ENCODE results near the gene NMRK1.

NMRK1 gene

DNA sequence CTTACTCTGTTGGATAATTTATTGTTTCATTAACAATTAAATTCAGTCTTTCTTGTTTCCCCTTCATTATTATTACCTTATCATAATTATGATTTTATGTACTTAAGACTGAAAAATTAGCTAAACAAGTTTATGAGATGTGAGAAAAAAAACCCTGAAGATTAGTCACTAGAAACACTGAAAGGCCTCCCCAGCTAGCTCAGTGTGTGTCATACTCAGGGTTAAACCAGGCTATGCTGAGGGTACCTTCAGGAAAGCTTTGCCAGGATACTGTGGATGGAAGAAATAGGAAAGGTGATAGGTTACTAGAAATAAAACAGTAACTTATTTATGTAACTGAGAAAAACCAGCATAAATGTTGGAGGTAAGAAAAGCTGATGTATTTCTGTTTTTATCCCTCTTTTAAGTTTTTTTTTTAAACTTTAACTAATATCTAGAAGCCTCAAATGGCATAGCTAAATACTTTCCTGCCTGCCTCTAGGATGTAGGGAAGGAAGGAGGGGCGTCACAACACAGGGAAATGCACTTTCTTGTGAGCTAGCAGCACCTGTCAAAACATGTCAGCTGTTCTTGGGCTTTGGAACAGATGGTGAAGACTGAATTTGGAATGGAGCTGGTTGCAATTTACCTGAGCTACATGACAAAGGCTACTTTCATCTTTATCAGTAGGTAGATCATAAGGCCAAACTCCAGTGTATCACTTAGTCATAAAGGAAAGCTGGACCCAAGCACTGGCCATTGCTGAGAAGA is 24.2 kb downstream of the NMRK1 start:
- DNase-seq (ENCODE audit: low read depth in 3 of 3, low spot score in 1 of 3), result no peak

DNA sequence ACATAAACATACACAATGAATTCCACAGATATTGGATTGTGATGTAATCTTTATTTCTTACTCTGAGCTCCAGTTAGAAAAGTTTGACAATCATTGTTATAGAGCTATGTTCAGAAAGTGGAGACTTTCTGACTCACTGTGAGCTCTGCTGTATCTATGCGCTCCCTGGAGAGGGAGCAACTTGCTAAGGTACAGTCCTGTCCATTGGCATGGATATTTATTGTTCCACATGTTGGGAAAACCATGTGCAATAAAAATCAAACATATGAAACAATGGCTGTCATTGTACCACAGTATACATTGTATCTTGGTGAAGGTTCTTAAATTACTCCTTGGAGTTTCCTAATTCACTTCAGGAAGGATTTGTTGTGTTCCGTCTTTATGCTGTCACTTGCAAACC is 26.8 kb downstream of the NMRK1 start:
- no peak for DNase-seq (ENCODE audit: low read depth in 3 of 3, low spot score in 1 of 3)

DNA sequence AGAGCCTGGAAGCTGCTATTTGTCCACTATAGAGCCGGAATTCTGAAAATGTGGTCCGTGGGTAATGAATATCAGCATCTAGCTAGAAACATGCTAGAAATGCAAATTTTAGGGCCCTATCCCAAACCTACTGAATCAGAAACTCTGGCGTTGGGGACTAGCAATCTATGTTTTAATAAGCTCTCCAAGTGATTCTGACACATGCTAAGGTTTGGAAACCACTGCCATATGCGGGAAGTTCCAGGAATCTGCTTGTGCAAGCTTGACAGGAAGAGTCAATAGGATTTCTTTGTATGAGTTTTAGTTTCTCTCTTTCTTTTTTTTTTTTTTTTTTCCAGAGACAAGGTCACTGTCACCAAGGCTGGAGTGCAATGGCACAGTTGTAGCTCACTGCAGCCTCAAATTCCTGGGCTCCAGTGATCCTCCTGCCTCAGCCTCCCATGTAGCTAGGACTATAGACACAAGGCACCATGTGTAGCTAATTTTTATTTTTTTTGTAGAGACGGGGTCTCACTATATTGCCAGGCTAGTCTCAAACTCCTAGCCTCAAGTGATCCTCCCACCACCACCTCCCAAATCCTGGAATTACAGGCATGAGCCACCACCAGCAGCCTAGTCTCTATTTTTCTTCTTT is 33.5 kb downstream of the NMRK1 start:
- DNase-seq (ENCODE audit: low read depth in 3 of 3, low spot score in 1 of 3), result no peak

DNA sequence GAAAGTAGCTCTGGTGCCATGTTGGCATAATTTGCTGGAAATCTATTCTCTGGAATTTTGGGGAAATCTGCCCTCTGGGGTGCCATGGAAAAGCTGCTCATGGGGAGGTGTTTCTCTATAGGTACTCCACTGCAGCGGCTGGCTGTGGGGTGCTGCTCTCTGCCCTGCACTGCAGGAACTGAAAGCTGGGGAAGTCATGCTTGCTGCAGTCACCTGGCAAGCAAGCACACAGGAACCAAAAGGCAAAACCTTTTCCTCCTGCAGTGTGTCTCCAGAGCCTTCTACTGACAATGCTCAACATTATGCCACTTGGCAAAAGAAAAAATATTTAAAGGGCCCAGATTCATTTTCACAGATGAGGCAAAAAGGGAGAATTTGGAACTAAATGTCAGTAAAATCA is 34.1 kb downstream of the NMRK1 start:
- no peak for DNase-seq (ENCODE audit: low read depth in 3 of 3, low spot score in 1 of 3)

DNA sequence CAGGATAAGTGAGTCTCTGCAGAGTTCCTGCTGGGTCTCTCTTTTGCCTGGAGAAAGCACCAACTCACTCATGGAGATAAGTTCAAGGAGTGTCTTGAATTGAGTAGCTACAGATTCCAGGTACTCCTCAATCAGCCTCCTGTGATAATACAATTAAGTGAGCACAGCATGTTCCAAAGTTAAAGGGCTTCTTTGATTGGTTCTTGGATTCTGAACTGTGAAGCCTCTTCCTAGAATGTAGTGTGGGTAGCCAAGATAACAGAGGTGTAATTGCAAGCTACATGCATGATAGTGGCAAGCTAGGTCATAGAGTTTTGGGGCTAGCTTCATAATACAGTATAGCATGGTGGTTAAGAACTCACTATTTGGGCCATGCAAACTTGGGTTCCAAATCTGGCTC is 36.7 kb downstream of the NMRK1 start:
- DNase-seq (ENCODE audit: low read depth in 3 of 3, low spot score in 1 of 3), result no peak

DNA sequence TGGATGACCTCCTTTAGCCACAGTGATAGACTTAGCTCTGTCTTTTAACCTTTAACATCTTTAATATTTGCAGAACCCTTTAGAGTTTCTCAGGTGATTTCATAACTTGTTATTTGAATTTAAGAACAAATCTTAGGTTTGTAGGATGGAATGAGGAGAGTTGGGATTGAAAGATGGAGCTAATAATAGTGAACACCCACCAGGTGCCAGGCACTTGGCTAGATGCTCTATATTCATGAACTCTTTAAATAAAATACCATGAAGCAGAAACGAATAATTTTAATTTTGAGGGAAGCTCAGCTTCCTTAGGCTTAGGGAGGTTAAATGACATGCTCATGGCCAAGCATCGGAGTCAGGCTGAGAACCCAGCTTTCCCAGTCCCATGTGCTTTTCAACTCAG is 40.4 kb downstream of the NMRK1 start:
- DNase-seq (ENCODE audit: low read depth in 3 of 3, low spot score in 1 of 3), result no peak

DNA sequence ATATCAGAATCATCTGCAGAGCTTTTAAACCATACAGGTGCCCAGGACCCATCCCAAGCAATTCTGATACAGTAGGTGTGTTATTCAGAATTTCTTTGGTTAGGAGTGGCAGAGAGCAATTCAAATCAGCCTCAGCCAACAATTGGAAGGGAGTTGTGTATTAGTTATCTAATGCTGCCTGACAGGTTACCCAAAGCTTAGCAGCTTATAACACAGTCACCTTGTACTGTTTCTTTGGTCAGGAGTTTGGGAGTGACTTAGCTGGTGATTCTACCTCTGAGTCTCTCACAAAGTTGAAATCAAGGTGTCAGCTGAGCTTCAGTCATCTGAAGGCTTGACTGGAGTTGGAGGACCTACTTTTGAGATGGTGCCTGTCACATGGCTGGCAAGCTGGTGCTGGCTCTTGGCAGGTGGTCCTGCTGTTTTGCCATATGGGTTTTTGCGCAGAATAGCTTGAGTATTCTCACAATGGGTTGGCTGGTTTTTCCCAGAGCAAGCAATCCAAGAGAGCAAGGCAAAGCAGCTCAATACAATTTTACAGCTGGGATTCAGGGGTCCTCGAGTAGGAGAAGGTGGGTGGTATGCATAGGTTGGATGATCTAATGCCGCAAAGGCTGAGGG is 41.1 kb downstream of the NMRK1 start:
- no peak for DNase-seq (ENCODE audit: low read depth in 3 of 3, low spot score in 1 of 3)

DNA sequence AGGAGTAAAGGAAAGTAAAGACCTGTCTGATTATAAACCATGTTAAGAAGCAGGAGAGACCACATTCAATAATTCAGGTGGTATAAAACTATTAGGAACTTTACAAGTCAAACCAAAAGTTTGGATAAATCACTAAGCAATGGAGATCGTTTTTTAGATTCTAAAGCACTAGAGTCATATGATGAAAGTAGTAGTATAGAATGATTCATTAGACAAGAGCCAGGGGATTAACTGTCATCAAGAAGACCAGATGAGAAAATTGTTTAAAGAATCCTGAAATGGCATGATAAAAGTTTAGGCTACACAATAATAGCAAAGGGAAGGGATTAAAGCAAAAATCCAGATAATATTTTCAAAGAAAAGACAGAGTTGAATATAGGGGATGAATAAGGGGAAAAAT is 46.9 kb downstream of the NMRK1 start:
- no peak for DNase-seq (ENCODE audit: low read depth in 3 of 3, low spot score in 1 of 3)

DNA sequence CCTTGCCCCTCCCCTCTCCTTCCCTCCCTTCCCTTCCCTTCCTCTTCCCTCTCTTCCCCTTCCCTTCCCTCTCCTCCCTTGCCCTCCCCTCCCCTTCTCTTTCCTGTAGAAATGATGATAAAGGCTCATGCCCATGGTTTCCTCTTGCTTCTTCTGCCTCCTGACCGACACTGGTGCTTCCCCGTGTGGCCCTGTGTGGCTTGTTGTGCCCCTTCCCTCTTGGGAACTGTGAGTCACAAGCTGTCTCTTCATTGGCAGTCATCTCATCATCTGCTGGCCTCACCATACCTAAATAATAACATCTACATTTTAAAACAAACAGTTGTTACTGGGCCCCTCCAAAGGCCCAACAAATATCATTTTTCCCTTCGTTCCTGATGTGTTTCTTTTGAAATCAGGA is 48.2 kb downstream of the NMRK1 start:
- no peak for DNase-seq (ENCODE audit: low read depth in 3 of 3, low spot score in 1 of 3)

DNA sequence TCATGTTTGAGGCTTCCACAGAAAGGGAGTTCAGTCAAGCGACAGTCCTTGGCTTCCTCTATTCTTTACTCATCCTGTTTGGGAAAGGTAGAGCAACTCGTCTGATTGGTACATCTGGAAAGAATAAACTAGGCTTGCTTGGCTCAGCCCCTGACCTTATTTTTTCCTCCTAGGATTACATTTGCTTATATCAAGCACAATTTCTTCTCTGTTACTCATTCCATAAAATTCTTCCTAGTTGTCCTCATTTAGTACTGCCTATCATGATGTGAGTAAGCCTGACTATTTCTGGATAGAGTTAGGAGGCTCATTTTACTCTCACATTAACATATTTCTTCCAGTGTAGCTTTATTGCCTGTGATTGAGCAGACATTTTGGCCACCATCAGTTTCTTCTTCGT is 48.9 kb downstream of the NMRK1 start:
- DNase-seq (ENCODE audit: low read depth in 3 of 3, low spot score in 1 of 3), result no peak

DNA sequence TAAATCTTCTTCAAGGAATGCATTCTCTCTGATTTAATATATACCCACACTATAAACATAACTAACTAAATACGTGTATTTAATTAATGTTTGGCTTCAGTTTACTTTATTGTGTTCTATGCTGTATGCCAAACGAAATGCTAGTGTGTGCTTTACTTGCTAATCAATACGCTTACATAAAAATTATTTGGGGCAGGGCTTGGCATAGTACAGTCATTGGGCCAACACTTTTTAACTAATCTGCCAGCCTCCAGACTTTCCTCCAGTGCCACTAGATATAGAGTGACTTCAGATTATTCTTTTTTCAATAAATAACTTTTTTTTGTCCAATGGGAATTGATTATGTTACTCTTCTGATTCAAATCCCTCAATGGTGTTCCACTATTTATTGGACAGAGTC is 51.2 kb downstream of the NMRK1 start:
- no peak for DNase-seq (ENCODE audit: low read depth in 3 of 3, low spot score in 1 of 3)

DNA sequence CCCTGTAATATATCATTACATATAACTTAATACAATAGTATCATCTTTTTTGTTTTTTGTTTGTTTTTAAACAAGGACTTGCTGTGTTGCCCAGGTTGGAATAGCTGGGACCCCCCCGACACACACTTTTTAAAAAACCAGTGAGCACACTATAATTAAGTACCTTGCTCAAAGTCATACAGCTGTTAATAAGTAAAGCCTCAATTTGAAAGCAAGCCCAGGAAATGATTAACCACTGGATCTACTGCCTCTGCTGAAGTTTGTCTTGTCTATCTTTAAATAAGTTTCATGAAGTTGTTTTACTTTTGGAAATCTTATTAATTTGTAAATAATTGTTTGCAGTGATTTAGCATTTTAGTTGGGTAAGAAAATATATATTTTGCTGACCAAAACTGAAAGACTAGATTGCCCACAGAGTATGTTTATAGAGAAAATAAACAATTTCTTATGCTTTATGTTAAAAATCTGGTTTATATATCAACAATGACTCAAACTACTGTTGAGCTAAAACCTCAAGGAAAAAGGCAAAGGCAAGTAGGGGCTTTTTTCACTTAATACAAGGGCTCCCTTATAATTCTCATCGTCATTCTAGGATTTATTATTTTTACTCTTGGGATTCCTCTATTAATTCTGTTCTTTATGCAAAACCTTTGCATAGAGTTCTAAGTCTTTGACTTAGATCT is 54.0 kb downstream of the NMRK1 start:
- DNase-seq (ENCODE audit: low read depth in 3 of 3, low spot score in 1 of 3), result no peak

DNA sequence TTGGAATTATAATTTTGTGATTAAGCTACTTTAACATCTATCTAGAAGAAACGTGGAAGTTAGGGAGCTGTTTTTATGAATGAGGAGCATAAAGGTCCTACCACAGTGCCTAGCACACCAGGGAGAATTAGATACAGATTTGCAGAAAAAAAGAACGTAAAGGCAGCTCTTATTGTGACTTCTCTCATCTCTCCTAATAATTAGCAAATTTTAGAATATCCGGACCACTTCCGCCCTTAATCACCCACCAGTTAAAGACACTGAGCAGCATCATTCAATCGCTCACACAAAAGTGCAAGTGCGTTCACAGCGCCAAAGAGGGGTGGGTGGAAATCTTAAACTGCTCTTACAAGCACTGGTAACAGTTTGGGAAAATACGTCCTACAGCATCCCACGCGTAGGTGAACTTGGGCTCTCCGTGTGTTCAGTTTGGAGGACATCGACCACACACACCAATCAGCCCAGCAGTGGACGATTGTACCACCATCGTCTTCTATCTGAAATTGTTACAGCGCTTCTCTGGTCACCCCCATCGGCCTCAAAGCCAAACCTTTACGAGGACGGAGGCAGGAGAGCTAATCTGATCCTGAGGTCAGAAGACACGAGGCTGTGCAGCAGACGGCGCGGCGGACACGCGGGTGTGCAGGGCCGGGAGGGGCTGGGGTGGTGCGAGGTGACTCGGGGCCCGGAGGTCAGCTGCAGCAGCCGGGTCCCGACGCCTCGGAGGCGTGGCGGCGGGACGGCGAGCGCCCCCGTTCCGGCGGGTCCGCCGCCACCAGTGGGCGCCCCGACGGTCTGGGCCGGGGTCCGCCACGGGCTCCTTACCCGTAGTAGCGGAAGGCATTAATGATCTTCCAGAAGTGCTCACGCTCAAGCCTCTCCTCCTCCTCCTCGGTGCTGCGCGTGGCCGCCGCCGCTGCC is 60.5 kb downstream of the NMRK1 start:
- DNase-seq (ENCODE audit: low read depth in 3 of 3, low spot score in 1 of 3), result peak in 2 of 3 donors; percentile 8 to 29

DNA sequence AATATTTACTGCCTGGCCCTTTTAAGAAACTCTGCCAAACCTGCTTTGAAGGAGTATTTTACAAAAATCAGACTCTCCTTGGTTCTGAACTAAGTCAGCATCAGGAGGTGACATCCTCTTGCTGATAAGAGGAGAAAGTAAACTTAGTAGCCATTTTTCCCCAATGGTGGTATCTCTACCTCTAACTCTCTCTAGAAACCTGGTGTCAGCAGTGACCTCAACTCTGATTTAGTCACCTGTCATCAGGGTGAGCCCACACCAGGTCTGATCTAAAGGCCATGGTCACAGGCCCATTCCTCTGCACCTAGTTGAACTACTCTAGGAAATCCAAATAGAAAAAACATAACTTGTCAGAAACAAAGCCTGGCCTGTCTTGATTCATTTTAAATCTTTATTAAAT is 64.1 kb downstream of the NMRK1 start:
- DNase-seq (ENCODE audit: low read depth in 3 of 3, low spot score in 1 of 3), result no peak

DNA sequence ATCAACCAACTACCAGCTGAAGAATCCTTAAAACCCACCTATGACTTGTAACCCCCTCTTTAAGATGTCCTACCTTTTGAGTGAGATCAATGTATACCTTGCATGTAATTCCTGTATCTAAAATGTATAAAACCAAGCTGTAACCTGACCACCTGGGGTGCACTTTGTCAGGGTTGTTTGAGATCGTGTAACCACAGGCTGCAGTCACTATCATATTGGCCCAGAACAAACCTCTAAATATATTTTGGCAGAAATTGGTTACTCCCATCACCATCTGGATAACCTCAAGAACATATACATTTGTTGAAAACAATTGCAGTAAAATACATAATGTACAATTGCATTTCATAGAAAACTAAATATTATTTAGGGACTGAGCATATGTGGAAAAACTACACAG is 68.3 kb downstream of the NMRK1 start:
- no peak for DNase-seq (ENCODE audit: low read depth in 3 of 3, low spot score in 1 of 3)

DNA sequence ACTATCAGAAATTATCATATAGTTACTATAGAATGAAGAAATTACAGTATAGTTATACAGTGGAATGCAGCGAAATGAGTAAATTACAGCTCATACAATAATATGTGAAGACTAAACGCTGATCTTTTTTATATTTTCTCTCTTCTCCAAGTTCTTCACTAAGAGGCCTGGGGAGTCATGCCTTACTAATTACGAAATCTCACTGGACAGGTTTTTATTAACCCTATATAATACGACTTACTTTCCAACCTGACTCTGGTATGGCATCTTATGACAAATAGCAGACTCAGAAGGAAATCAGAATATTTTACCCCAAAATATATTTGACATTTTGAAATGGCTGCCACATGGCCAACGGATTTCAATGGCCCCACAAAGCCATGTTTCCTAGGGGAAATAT is 68.9 kb downstream of the NMRK1 start:
- no peak for DNase-seq (ENCODE audit: low read depth in 3 of 3, low spot score in 1 of 3)

DNA sequence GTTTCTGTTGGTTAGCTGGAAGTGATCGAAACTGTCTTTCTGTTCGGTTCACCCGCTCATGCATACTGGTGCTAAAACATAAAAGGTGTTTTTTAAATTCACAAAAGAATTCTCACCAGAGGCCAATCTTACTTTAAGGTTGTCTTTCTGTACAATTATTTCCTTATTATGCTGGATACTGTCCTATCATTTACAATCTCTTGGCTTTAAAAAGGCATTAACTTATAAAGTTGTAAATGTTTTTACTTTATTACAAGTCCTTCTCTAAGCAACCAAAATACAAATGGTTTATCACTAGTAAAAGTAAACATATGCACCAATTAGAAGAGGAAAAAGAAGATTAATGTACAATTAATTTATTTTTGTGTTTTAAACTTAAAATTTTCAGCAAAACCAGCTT is 70.6 kb downstream of the NMRK1 start:
- no peak for DNase-seq (ENCODE audit: low read depth in 3 of 3, low spot score in 1 of 3)

DNA sequence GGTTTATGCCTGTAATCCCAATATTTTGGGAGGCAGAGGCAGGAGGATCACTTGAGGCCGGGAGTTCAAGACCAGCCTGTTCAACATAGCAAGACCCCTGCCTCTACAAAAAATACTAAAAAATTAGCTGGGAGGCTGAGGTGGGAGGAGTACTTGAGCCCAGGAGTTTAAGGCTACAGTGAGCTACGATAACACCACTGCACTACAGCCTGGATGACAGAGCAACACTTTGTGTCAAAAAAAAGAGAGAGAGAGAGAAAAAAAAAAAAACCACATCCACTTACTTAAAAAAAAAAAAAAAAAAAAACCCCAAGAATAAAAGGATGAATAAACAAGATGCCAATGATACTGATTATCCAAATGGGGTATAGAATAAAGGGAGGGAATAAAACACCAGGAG is 74.2 kb downstream of the NMRK1 start:
- no peak for DNase-seq (ENCODE audit: low read depth in 3 of 3, low spot score in 1 of 3)
